Measurements from ENCODE around the gene CFAP70.

CFAP70 gene

GRCh38 chr10:73252445-73253224 is 106.0 kb downstream of the CFAP70 start, which contains the start of gene MRPS16:
Gene MRPS16 (minus strand): TSS chr10:73252644. CDS start chr10:73252482, 162 bp downstream.
- peak; percentile 95 for DNase-seq (ENCODE audit: low spot score)

- peak; percentile 49 for DNase-seq (ENCODE audit: low spot score)
Observed at GRCh38 chr10:73251683-73252444, 106.8 kb downstream of the CFAP70 start.

- no peak for DNase-seq (ENCODE audit: low spot score)
Observed at GRCh38 chr10:73248259-73248724, 110.4 kb downstream of the CFAP70 start.

GRCh38 chr10:73247509-73248258 is 111.0 kb downstream of the CFAP70 start:
- no peak for DNase-seq (ENCODE audit: low spot score)

- DNase-seq (ENCODE audit: low spot score) = peak; percentile 98
Observed at GRCh38 chr10:73246646-73247508, 111.8 kb downstream of the CFAP70 start, which contains the start of gene DNAJC9. Gene DNAJC9 (minus strand): TSS chr10:73247255. CDS start chr10:73247189, 66 bp downstream.

GRCh38 chr10:73246322-73246645 is 112.4 kb downstream of the CFAP70 start:
- DNase-seq (ENCODE audit: low spot score) = no peak

- no peak for DNase-seq (ENCODE audit: low spot score)
Observed at GRCh38 chr10:73244866-73245477, 113.7 kb downstream of the CFAP70 start.

- DNase-seq (ENCODE audit: low spot score) = no peak
Observed at GRCh38 chr10:73239908-73240307, 118.8 kb downstream of the CFAP70 start.

GRCh38 chr10:73238990-73239566 is 119.6 kb downstream of the CFAP70 start:
- no peak for DNase-seq (ENCODE audit: low spot score)

- no peak for DNase-seq (ENCODE audit: low spot score)
Observed at GRCh38 chr10:73234695-73235094, 124.0 kb downstream of the CFAP70 start.

- no peak for DNase-seq (ENCODE audit: low spot score)
Observed at GRCh38 chr10:73233883-73234282, 124.8 kb downstream of the CFAP70 start.

- DNase-seq (ENCODE audit: low spot score) = peak; percentile 46
Observed at GRCh38 chr10:73232887-73233286, 125.8 kb downstream of the CFAP70 start.

- DNase-seq (ENCODE audit: low spot score) = no peak
Observed at GRCh38 chr10:73229567-73229966, 129.1 kb downstream of the CFAP70 start.

- DNase-seq (ENCODE audit: low spot score) = no peak
Observed at GRCh38 chr10:73228247-73228646, 130.4 kb downstream of the CFAP70 start.

- DNase-seq (ENCODE audit: low spot score) = no peak
Observed at GRCh38 chr10:73226663-73227062, 132.0 kb downstream of the CFAP70 start.

GRCh38 chr10:73225518-73225917 is 133.1 kb downstream of the CFAP70 start:
- DNase-seq (ENCODE audit: low spot score) = no peak

GRCh38 chr10:73220989-73221388 is 137.7 kb downstream of the CFAP70 start:
- DNase-seq (ENCODE audit: low spot score) = no peak

GRCh38 chr10:73219384-73219783 is 139.3 kb downstream of the CFAP70 start:
- DNase-seq (ENCODE audit: low spot score) = no peak

- no peak for DNase-seq (ENCODE audit: low spot score)
Observed at GRCh38 chr10:73218431-73219191, 140.1 kb downstream of the CFAP70 start.

- DNase-seq (ENCODE audit: low spot score) = no peak
Observed at GRCh38 chr10:73217628-73218027, 141.0 kb downstream of the CFAP70 start.
